Measurements from ENCODE around the gene ERC2. TPM values are rescaled to one million over a fixed set of nuclear protein-coding genes. Genes with fewer than 3 reads are reported as not detected.

ERC2 gene
- total RNA-seq, 3 donors from 2014 or later (not counting 1 experiment from before 2014, with no cell fraction given): not detected

- 76% methylated on average over 5 of the region's 5 CpGs for WGBS (ENCODE audit: insufficient coverage)
- Histone ChIP-seq H3K27me3 (ENCODE audit: control insufficient read depth, insufficient read depth, low read length) (no peaks in the 10 kb centered on the region), H3K36me3 (ENCODE audit: control insufficient read depth, insufficient read depth, low read length) (no peaks in the 10 kb centered on the region), H3K4me3 (ENCODE audit: low read length) (no peak overlapping the region), H3K4me1 (ENCODE audit: control insufficient read depth, insufficient read depth, low read length) (no peaks in the 10 kb centered on the region), H3K27ac (ENCODE audit: low read length) (no peak overlapping the region), H3K9me3 (ENCODE audit: control insufficient read depth, insufficient read depth, low read length) (no peaks in the 10 kb centered on the region)
- Mint-ChIP-seq H3K27ac (no peak overlapping the region), H3K27me3 (ENCODE audit: low read depth in 2 of 2) (peaks cover 0 to 5% of the 10 kb centered on the region in 2 donors), H3K4me3 (no peak overlapping the region), H3K36me3 (no peaks in the 10 kb centered on the region), H3K4me1 (no peaks in the 10 kb centered on the region), H3K9me3 (peaks cover 0 to 8% of the 10 kb centered on the region in 2 donors)
- no peak for ATAC-seq
- TF ChIP-seq CTCF (IDR thresholded peaks at IDR 0.05): no peak
- no peak for DNase-seq
- intact Hi-C loops (cut with micrococcal nuclease): no loop called here
These were observed 342.8 kb downstream of the ERC2 start for GRCh38 chr3:56125358-56126005.

GRCh38 chr3:56124546-56124945, 343.7 kb downstream of the ERC2 start:
- Mint-ChIP-seq H3K4me1 (no peaks in the 10 kb centered on the region), H3K27ac (no peak overlapping the region), H3K9me3 (peaks cover 3 to 8% of the 10 kb centered on the region in 2 donors), H3K36me3 (no peaks in the 10 kb centered on the region), H3K27me3 (ENCODE audit: low read depth in 2 of 2) (no peaks in the 10 kb centered on the region), H3K4me3 (no peak overlapping the region)
- Histone ChIP-seq H3K9me3 (ENCODE audit: control insufficient read depth, insufficient read depth, low read length) (no peaks in the 10 kb centered on the region), H3K4me3 (ENCODE audit: low read length) (no peak overlapping the region), H3K4me1 (ENCODE audit: control insufficient read depth, insufficient read depth, low read length) (no peaks in the 10 kb centered on the region), H3K27ac (ENCODE audit: low read length) (no peak overlapping the region), H3K27me3 (ENCODE audit: control insufficient read depth, insufficient read depth, low read length) (no peaks in the 10 kb centered on the region), H3K36me3 (ENCODE audit: control insufficient read depth, insufficient read depth, low read length) (no peaks in the 10 kb centered on the region)
- intact Hi-C loops (cut with micrococcal nuclease): no loop called here
- ATAC-seq (no peak), DNase-seq (no peak)
- no peak for TF ChIP-seq CTCF (IDR thresholded peaks at IDR 0.05)
- WGBS (ENCODE audit: insufficient coverage): 70% methylated on average over 1 of the region's 1 CpG

GRCh38 chr3:56123487-56123886, 344.8 kb downstream of the ERC2 start:
- H3K27ac Mint-ChIP-seq: no peak overlapping the region
- H3K4me1 Mint-ChIP-seq: no peaks in the 10 kb centered on the region
- 78% methylated on average over 3 of the region's 3 CpGs for WGBS (ENCODE audit: insufficient coverage)
- no peak overlapping the region for H3K27ac ChIP-seq (ENCODE audit: low read length)
- H3K36me3 Mint-ChIP-seq: no peaks in the 10 kb centered on the region
- no peak for TF ChIP-seq CTCF (IDR thresholded peaks at IDR 0.05)
- peaks cover 3 to 8% of the 10 kb centered on the region in 2 donors for H3K9me3 Mint-ChIP-seq
- DNase-seq (no peak), ATAC-seq (no peak)
- intact Hi-C loops (cut with micrococcal nuclease): no loop called here
- no peaks in the 10 kb centered on the region for H3K36me3 ChIP-seq (ENCODE audit: control insufficient read depth, insufficient read depth, low read length)
- no peak overlapping the region for H3K4me3 ChIP-seq (ENCODE audit: low read length)
- H3K27me3 Mint-ChIP-seq (ENCODE audit: low read depth in 2 of 2): no peaks in the 10 kb centered on the region
- no peaks in the 10 kb centered on the region for H3K27me3 ChIP-seq (ENCODE audit: control insufficient read depth, insufficient read depth, low read length)
- no peaks in the 10 kb centered on the region for H3K9me3 ChIP-seq (ENCODE audit: control insufficient read depth, insufficient read depth, low read length)
- no peaks in the 10 kb centered on the region for H3K4me1 ChIP-seq (ENCODE audit: control insufficient read depth, insufficient read depth, low read length)
- no peak overlapping the region for H3K4me3 Mint-ChIP-seq

- H3K9me3 Mint-ChIP-seq: peaks cover 5 to 8% of the 10 kb centered on the region in 2 donors
- no peaks in the 10 kb centered on the region for H3K36me3 Mint-ChIP-seq
- no peak overlapping the region for H3K27ac Mint-ChIP-seq
- H3K9me3 ChIP-seq (ENCODE audit: control insufficient read depth, insufficient read depth, low read length): no peaks in the 10 kb centered on the region
- no peak overlapping the region for H3K4me3 Mint-ChIP-seq
- no peaks in the 10 kb centered on the region for H3K36me3 ChIP-seq (ENCODE audit: control insufficient read depth, insufficient read depth, low read length)
- DNase-seq: no peak
- TF ChIP-seq CTCF (IDR thresholded peaks at IDR 0.05): no peak
- no peak overlapping the region for H3K27ac ChIP-seq (ENCODE audit: low read length)
- no peaks in the 10 kb centered on the region for H3K27me3 ChIP-seq (ENCODE audit: control insufficient read depth, insufficient read depth, low read length)
- H3K4me3 ChIP-seq (ENCODE audit: low read length): no peak overlapping the region
- intact Hi-C loops (cut with micrococcal nuclease): no loop called here
- ATAC-seq: no peak
- 82% methylated on average over 2 of the region's 2 CpGs for WGBS (ENCODE audit: insufficient coverage)
- no peaks in the 10 kb centered on the region for H3K4me1 Mint-ChIP-seq
- H3K27me3 Mint-ChIP-seq (ENCODE audit: low read depth in 2 of 2): no peaks in the 10 kb centered on the region
- no peaks in the 10 kb centered on the region for H3K4me1 ChIP-seq (ENCODE audit: control insufficient read depth, insufficient read depth, low read length)
These were observed 345.4 kb downstream of the ERC2 start for GRCh38 chr3:56122911-56123310.

Measured in natural killer cell (primary cell).